ENCODE results near the gene ZMIZ1.

The ZMIZ1 gene

DNA sequence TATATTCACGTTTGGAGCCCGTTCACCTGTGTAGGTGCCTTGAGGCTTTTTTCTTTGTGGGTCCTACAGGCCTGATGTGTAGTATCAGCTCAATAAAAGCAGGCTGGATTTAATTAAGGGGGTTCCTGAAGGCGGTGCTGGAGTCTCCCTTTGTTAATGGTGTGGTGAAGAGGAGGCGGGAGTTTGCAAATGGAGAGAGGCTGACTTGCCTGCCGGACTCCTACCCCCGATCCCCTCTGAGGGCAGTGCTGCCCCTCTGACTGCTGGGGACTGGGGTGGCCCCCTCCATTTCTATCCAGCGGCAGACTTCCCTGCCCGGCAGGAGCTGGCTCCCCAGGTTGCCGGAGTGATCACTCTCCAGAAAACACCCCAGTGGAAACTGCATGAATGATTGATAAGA, 45.1 kb downstream of the ZMIZ1 start:
- no peak for DNase-seq (ENCODE audit: low read depth)
- no peak overlapping the region for H3K4me3 ChIP-seq (ENCODE audit: control insufficient read depth, low read depth, low read length)
- TF ChIP-seq CTCF (conservative IDR thresholded peaks at IDR 0.05; ENCODE audit: control insufficient read depth, insufficient read depth, low read depth, low read length) = no peak

DNA sequence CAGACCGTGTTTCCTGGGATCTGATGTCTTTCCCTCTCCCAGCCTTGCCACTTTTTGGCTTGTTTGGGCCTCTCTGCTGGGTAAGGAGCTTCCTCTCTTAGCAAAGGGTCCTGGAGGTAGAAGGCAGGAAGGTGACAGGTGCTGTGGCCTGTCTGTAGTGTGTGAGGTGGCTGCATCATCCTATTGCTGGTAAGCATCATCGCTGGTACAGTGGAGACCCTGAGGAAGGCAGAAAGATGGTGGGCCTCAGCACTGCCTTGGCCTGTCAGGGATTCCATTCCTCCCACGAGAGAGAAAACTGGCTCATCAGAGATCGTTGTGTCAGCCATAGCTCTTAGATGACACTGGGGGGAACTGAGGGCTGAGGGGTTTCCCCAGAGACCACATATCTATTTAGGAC, 46.5 kb downstream of the ZMIZ1 start:
- no peak overlapping the region for H3K4me3 ChIP-seq (ENCODE audit: control insufficient read depth, low read depth, low read length)
- TF ChIP-seq CTCF (conservative IDR thresholded peaks at IDR 0.05; ENCODE audit: control insufficient read depth, insufficient read depth, low read depth, low read length) = no peak
- no peak for DNase-seq (ENCODE audit: low read depth)

- H3K4me3 ChIP-seq (ENCODE audit: control insufficient read depth, low read depth, low read length) = no peak overlapping the region
- no peak for DNase-seq (ENCODE audit: low read depth)
- TF ChIP-seq CTCF (conservative IDR thresholded peaks at IDR 0.05; ENCODE audit: control insufficient read depth, insufficient read depth, low read depth, low read length) = no peak
These were observed 47.6 kb downstream of the ZMIZ1 start for GRCh38 chr10:79116368-79116767.

- no peak for DNase-seq (ENCODE audit: low read depth)
- H3K4me3 ChIP-seq (ENCODE audit: control insufficient read depth, low read depth, low read length) = no peak overlapping the region
- TF ChIP-seq CTCF (conservative IDR thresholded peaks at IDR 0.05; ENCODE audit: control insufficient read depth, insufficient read depth, low read depth, low read length) = no peak
These were observed 48.3 kb downstream of the ZMIZ1 start for GRCh38 chr10:79116801-79117723.

GRCh38 chr10:79118286-79119202, 49.8 kb downstream of the ZMIZ1 start:
- DNase-seq (ENCODE audit: low read depth) = no peak
- no peak overlapping the region for H3K4me3 ChIP-seq (ENCODE audit: control insufficient read depth, low read depth, low read length)
- no peak for TF ChIP-seq CTCF (conservative IDR thresholded peaks at IDR 0.05; ENCODE audit: control insufficient read depth, insufficient read depth, low read depth, low read length)

- no peak for TF ChIP-seq CTCF (conservative IDR thresholded peaks at IDR 0.05; ENCODE audit: control insufficient read depth, insufficient read depth, low read depth, low read length)
- H3K4me3 ChIP-seq (ENCODE audit: control insufficient read depth, low read depth, low read length) = no peak overlapping the region
These were observed 50.5 kb downstream of the ZMIZ1 start for GRCh38 chr10:79119306-79119705.

More at GRCh38 chr10:79119306-79119705, 50.5 kb downstream of the ZMIZ1 start:
- DNase-seq (ENCODE audit: low read depth) = no peak
